NCI-H187 (cell line): ENCODE measurements around the gene AQP11.
"Not testable (repeated sequence)": the region's sequence is repeated elsewhere in the genome, so short reads cannot be mapped to it uniquely, and the experiment has no call there.

Source experiments
- DNase-seq, 2 experiments: peaks; one replicate each; lab custom pipeline; 2025; lab: John Stamatoyannopoulos, UW

AQP11 gene

GRCh38 chr11:77592727-77593126, 3.0 kb downstream of the AQP11 start:
- DNase-seq: no peak

GRCh38 chr11:77593883-77594282, 4.1 kb downstream of the AQP11 start:
- DNase-seq: no peak

- DNase-seq: no peak
These were observed 6.9 kb downstream of the AQP11 start for GRCh38 chr11:77596626-77597025.

GRCh38 chr11:77598195-77598594, 8.4 kb downstream of the AQP11 start:
- no peak for DNase-seq

GRCh38 chr11:77602381-77603088, 12.8 kb downstream of the AQP11 start:
- DNase-seq: no peak

- no peak for DNase-seq
These were observed 14.5 kb downstream of the AQP11 start for GRCh38 chr11:77604281-77604680.

- DNase-seq: no peak
These were observed 19.5 kb downstream of the AQP11 start for GRCh38 chr11:77609234-77609633.

GRCh38 chr11:77611921-77612320, 22.2 kb downstream of the AQP11 start:
- DNase-seq: no peak

GRCh38 chr11:77617892-77618291, 28.1 kb downstream of the AQP11 start:
- DNase-seq: no peak

- DNase-seq: no peak
These were observed 29.9 kb downstream of the AQP11 start for GRCh38 chr11:77619576-77620198.

- DNase-seq: no peak
These were observed 40.5 kb downstream of the AQP11 start for GRCh38 chr11:77630157-77630710.

GRCh38 chr11:77633926-77634325, 44.2 kb downstream of the AQP11 start:
- not testable (repeated sequence) for DNase-seq

GRCh38 chr11:77636731-77637344, 47.1 kb downstream of the AQP11 start:
- no peak for DNase-seq

- DNase-seq: peak; percentile 66 to 71
These were observed 47.8 kb downstream of the AQP11 start, which contains the start of gene CLNS1A for GRCh38 chr11:77637345-77638165. Gene CLNS1A (minus strand): TSS chr11:77637794. CDS start chr11:77637714, 80 bp downstream.

GRCh38 chr11:77642228-77642627, 52.5 kb downstream of the AQP11 start:
- no peak for DNase-seq

- no peak for DNase-seq
These were observed 55.1 kb downstream of the AQP11 start for GRCh38 chr11:77644887-77645286.

- no peak for DNase-seq
These were observed 58.0 kb downstream of the AQP11 start for GRCh38 chr11:77647654-77648305.

GRCh38 chr11:77650123-77650522, 60.4 kb downstream of the AQP11 start:
- DNase-seq: no peak

GRCh38 chr11:77654770-77655434, 65.1 kb downstream of the AQP11 start:
- DNase-seq: no peak

GRCh38 chr11:77656362-77656761, 66.6 kb downstream of the AQP11 start:
- DNase-seq: no peak
